GM23248 (cell line): ENCODE results near the gene HOPX.

Source experiments
- EZH2 ChIP-seq: fragments of 200-600 bp; sonication (generic); IDR thresholded peaks from 2 replicates; pipeline ENCODE4 v1.6.1; 2018; ENCODE audit warnings: antibody characterized with exemption, mild to moderate bottlenecking; ENCODE audit not compliant: insufficient read depth, poor library complexity, severe bottlenecking
- EZH2phosphoT487 ChIP-seq: fragments of 200-600 bp; sonication (generic); IDR thresholded peaks from 2 replicates; pipeline ENCODE4 v1.6.1; 2018; ENCODE audit warnings: antibody characterized with exemption, moderate library complexity, mild to moderate bottlenecking, low read depth; ENCODE audit not compliant: insufficient read depth

GRCh38 chr4:56637791-56638190, 43.3 kb downstream of the HOPX start:
- TF ChIP-seq EZH2phosphoT487, result no peak
- TF ChIP-seq EZH2, result no peak
